Tibial nerve (tissue), 4 donors: ENCODE data around the gene BID.

Source experiments
- EP300 ChIP-seq, 2 donors: sonication (generic); formaldehyde crosslinking; IDR thresholded peaks; one replicate each; pipeline ENCODE4 v1.6.1; 2017; ENCODE audit warnings: antibody characterized with exemption in 2 of 2, mild to moderate bottlenecking in 1 of 2
- TF ChIP-seq, protein P1 (sequence below), 5 experiments: fragments of 200-600 bp in 3 of 5; fragments of 450-650 bp in 2 of 5; sonication (generic) in 3 of 5; IDR thresholded peaks; one replicate each; pipeline ENCODE4 v1.5.1; 2016 to 2019; ENCODE audit warnings: antibody characterized with exemption in 5 of 5, mild to moderate bottlenecking in 3 of 5, moderate library complexity in 2 of 5

DNA sequence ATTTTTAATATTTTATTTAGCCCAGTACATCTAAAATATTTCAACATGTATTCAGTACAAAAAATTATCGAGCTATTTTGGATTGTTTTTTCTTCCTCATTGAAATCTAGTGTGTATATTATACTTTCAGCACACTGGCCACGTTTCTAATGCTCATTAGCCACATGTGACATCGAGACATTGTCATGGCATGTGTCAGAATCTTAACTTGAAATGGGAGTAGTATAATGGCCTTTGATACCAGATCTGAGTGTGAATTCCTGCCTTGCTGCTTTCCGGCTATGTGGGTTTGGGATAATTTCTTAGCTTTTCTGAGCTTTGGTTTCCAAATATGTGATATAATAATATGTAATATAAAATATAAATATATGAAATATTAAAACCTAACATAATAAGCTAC, 81.4 kb downstream of the BID start:
- TF ChIP-seq EP300 (IDR thresholded peaks at IDR 0.05): no peak
- TF ChIP-seq, protein P1, sequence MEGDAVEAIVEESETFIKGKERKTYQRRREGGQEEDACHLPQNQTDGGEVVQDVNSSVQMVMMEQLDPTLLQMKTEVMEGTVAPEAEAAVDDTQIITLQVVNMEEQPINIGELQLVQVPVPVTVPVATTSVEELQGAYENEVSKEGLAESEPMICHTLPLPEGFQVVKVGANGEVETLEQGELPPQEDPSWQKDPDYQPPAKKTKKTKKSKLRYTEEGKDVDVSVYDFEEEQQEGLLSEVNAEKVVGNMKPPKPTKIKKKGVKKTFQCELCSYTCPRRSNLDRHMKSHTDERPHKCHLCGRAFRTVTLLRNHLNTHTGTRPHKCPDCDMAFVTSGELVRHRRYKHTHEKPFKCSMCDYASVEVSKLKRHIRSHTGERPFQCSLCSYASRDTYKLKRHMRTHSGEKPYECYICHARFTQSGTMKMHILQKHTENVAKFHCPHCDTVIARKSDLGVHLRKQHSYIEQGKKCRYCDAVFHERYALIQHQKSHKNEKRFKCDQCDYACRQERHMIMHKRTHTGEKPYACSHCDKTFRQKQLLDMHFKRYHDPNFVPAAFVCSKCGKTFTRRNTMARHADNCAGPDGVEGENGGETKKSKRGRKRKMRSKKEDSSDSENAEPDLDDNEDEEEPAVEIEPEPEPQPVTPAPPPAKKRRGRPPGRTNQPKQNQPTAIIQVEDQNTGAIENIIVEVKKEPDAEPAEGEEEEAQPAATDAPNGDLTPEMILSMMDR (IDR thresholded peaks at IDR 0.05): no peak
